ENCODE results near the gene POMGNT2.
"Not testable (repeated sequence)": the region's sequence is repeated elsewhere in the genome, so short reads cannot be mapped to it uniquely, and the experiment has no call there.

POMGNT2 gene

GRCh38 chr3:43075904-43076661 lies 29.8 kb downstream of the POMGNT2 start:
- no peak for DNase-seq

DNA sequence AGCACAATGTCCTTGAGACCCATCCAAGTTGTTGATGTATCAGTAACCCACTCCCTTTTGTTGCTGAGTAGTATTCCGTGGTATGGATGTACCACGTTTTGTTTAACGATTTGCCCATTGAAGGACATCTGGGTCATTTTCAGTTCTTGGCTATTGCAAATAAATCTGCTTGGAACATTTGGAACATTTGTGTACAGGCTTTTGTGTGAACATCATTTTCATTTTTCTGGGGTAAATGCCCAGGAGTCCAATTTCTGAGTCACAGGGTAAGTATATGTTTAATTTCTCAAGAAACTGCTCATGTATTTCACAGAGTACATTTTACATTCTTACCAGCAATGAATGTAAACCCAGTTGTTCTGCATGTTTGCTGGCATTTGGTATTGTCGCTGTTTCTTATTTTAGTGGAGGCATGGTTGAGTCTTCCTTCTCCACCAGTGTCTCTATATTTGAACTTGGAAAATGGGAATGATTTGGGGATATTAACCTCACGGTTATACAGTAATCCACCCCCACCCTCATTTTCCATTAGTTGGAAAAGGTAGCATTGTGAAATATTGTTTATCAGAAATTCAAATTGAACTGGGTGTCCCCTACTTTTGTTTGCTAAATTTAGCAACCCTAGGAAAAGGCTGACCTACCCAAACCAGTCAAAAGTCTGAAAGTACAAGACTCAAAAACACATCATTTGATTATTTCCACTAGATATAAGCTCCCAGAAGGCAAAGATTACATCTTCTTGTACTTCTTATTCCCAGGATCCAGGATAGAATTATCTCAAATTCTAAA lies 30.8 kb downstream of the POMGNT2 start:
- DNase-seq, result no peak

- no peak for DNase-seq
Observed at GRCh38 chr3:43074482-43074881, 31.4 kb downstream of the POMGNT2 start.

DNA sequence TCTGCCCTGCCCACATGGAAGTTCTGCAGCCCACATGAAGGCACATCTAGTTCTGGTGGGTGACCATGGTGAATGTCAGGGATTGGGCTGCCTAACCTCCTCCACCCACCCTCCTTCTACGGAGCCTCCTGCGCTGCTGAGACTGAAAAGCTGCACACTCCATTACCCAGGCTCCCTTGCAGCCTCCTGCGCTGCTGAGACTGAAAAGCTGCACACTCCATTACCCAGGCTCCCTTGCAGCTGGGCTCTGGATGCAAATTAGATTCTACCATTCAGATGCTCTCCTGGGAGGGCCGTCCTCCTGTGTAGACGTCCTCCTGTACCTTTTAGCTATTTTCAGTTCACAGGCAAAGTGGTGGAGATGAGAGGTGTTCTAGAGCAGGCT lies 32.1 kb downstream of the POMGNT2 start:
- DNase-seq, result no peak

DNA sequence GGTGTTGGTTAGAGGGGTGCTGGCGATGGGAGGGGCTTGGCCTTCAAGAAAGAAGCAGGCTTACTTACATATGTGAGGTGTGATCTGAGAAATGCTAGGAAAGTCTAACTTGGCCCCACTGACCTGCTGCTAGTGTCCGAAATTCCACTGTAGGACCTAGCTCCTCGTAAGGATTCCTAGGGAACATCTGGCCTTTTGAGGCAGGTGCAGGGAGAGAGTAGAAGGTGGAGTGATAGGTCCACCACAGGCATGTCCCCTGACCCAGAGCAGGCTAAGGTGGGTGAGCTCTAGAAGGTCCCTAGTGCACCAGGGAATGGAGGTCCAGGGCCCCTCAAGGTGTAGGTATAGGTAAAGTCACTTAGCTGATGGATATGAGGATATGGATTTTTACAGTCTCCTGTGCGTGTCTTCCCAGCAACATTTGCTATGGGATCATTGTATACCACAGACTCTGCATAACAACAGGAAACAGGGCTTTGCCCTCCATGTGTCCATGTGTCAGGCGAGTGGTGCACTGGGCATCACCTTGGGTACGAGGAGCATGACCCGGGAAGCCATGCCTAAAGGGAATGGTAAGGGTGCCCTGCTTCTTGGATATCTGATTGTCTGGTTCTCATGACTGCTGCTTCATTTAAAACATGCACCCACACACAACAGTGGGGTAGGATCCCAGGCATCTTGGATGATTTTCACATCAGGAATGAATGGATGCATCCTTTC lies 32.6 kb downstream of the POMGNT2 start:
- DNase-seq, result no peak

DNA sequence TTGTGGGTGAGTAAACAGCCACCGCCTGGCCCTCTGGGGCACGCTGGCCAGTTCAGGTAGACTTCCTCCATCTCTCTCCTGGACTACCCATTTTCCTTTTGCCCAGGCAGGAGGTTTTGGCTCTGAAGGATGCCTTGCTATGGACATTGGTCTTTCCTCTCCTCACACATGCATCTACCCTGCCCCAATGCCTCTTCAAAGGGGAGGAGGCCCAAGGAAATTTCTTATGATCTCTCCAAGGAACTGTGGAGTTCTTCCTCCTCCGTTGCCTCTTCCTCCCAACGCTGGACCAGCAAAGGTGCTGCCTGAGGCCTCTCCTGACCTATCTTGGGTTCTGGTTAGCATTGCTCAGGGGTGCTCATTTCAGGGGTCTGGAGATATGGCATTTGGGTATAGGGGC lies 33.5 kb downstream of the POMGNT2 start:
- no peak for DNase-seq

DNA sequence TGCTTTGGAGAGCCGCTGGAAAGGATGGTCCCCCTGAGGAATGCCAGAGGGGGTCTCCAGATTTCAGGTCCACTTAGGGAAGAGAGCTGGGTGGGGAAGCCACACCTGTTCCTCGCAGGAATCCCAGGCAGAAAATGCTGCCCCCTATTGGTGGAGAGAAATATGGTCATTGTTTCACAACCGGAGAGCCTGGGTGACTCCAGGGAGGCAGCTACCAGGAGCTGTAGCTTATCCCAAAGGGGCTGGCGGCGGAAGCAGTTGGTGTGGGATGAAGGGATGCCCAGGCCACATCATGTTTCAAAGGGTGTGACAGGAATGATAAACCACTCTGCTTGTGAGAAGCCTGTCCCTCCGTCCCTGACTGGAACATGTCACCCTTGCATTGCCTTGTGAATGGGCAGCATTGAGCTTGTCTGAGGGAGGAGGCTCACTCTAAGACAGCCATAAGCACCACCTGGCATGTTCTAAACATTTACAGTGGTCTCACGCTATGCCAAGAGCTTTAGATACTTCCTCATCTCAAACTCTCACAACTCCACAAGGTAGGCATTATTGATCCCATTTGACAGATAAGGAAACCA lies 34.5 kb downstream of the POMGNT2 start:
- DNase-seq, result no peak

GRCh38 chr3:43070670-43071069 lies 35.2 kb downstream of the POMGNT2 start:
- not testable (repeated sequence) for DNase-seq

GRCh38 chr3:43063114-43063513 lies 42.8 kb downstream of the POMGNT2 start:
- DNase-seq, result no peak

- DNase-seq, result no peak
Observed at GRCh38 chr3:43062564-43063040, 43.3 kb downstream of the POMGNT2 start.

- DNase-seq, result no peak
Observed at GRCh38 chr3:43062040-43062563, 43.8 kb downstream of the POMGNT2 start.

DNA sequence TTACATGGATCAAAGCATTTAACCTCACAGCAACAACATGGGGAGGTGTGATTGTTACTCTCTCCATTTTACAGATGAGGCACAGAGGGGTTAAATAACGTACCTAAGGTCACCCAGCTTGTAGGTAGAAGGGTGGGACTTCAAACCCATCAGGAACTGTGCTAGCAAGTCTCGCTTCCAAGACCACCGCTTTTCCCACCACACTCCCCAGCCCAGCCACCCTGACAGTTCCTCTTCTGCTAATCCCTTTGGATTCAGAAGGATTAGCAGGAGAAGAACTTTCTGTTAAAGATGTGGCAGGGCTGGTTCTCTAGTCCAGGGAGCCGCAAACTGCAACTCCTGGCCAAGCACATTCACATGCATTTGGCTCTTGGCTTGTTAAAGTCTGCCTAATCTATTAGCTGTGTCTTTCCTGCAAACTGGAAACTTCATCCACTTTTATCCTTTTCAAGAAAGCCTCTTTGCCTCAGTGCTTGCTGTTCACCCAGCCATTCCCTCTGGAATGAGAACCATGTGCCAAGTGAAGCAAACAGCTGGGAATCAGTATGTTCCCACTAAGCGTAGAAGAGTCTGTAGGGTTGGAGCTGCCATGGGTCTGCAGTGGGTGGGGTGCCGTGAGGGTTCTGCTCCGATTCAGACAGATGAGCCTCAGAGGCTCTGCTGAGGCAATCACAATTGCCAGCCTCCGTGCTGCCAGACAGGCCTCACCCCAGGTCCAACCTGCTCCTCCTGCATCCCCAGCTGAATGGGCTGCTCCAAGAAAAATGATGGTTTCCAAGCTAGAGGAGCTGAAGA lies 44.6 kb downstream of the POMGNT2 start:
- DNase-seq, result no peak

- DNase-seq, result no peak
Observed at GRCh38 chr3:43059456-43059855, 46.4 kb downstream of the POMGNT2 start.

GRCh38 chr3:43055806-43056770 lies 49.8 kb downstream of the POMGNT2 start:
- no peak for DNase-seq

DNA sequence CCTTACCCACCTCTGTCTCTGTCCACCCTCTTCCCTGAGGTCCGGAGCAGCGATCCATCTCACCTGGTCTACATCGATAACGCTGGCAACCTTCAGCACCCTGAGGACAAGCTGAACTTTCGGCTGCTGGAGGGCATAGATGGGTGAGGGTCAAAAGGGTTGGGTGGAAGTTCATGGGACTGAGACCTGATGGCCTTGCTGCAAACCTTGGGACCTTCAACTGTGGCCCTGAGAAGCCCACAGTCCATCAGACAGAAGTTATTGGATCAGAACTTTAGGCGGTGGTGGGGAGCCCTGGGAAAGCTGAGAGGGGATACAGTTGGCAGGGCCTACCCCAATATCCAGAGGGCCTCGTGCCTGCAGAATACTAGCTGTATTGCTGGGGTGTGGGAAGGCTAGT lies 50.5 kb downstream of the POMGNT2 start:
- DNase-seq, result no peak

GRCh38 chr3:43054754-43055153 lies 51.1 kb downstream of the POMGNT2 start:
- DNase-seq, result no peak

DNA sequence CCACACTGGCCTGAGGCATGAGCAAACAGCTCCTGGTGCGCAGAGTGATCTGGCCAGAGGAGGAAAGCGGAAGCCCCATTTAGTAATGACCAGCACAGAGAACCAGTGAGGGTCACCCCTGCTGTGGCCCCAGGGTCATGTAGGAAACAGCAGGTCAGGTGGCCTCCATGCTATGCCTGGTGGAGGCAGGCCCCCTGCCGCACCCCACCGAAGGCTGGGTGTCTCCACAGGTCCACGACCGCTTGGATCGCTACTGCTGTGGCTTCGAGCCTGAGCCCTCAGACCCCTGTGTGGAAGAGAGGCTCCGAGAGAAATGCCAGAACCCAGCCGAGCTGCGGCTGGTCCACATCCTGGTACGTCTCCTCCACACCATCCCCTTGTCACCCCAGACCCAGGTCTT lies 52.6 kb downstream of the POMGNT2 start:
- no peak for DNase-seq

DNA sequence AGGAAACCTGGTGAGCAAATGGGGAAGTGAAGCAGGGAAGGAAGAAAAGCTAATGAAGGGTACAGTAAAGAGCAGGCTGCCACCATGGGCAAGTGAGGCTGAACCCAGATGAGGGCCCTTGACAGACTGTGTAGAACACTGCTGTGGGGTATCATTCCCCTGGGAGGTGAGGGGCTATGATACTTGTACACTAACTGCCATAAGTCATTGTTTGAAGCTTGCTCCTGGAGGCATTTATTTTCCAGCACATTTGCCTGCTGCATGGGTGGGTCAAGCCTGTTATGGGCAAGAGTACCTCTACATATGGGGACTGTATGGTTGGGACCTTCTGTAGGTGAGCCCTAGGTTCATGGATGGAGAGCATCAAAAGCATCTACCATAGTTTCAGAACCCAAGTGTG lies 57.4 kb downstream of the POMGNT2 start:
- DNase-seq, result no peak

DNA sequence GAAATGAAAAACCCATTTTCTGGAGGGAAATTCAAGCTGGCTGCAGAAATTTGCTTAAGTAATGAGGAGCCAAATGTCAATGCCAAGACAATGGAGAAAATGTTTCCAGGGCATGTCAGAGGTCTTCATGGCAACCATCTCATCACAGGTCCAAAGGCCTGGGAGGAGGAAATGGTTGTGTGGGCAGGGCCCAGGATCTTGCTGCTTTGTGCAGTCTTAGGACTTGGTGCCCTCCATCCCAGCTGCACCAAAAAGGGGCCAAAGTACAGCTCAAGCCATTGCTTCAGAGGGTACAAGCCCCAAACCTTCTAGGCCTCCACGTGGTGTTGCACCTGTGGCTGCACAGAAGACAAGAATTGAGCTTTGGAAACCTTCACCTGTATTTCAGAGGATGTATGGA lies 59.3 kb downstream of the POMGNT2 start:
- no peak for DNase-seq

- DNase-seq, result not testable (repeated sequence)
Observed at GRCh38 chr3:43045079-43045478, 60.8 kb downstream of the POMGNT2 start.

GRCh38 chr3:43043793-43044192 lies 62.1 kb downstream of the POMGNT2 start:
- DNase-seq, result no peak
